Caki2 (cell line): ENCODE results near the gene PPP2R3A. TPM values are rescaled to one million over a fixed set of nuclear protein-coding genes. Genes with fewer than 3 reads are reported as not detected.
"Not testable (repeated sequence)": the region's sequence is repeated elsewhere in the genome, so short reads cannot be mapped to it uniquely, and the experiment has no call there.

Experiments used
- DNase-seq: peaks from one replicate; pipeline ENCODE4 v3.0.0-alpha.2; 2015; ENCODE audit warnings: low read depth
- in situ Hi-C: cut with HindIII; loops from 2 replicates; pipeline ENCODE4 v1.10.0; 2016; ENCODE audit warnings: low sequenced_read_pairs, low pct_unique_long_range_greater_than_20kb, mixed read lengths
- total RNA-seq: library from RNA; depleted of rRNA; stranded (reverse); fragments of >200 nt; shearing (Covaris generic); gene quantifications from 2 replicates; pipeline ENCODE4 v1.2.3, GENCODE V29; 2014; ENCODE audit warnings: low replicate concordance

Gene PPP2R3A
- total RNA-seq, 1 experiment from 2014 or later = 4.0 TPM

DNA sequence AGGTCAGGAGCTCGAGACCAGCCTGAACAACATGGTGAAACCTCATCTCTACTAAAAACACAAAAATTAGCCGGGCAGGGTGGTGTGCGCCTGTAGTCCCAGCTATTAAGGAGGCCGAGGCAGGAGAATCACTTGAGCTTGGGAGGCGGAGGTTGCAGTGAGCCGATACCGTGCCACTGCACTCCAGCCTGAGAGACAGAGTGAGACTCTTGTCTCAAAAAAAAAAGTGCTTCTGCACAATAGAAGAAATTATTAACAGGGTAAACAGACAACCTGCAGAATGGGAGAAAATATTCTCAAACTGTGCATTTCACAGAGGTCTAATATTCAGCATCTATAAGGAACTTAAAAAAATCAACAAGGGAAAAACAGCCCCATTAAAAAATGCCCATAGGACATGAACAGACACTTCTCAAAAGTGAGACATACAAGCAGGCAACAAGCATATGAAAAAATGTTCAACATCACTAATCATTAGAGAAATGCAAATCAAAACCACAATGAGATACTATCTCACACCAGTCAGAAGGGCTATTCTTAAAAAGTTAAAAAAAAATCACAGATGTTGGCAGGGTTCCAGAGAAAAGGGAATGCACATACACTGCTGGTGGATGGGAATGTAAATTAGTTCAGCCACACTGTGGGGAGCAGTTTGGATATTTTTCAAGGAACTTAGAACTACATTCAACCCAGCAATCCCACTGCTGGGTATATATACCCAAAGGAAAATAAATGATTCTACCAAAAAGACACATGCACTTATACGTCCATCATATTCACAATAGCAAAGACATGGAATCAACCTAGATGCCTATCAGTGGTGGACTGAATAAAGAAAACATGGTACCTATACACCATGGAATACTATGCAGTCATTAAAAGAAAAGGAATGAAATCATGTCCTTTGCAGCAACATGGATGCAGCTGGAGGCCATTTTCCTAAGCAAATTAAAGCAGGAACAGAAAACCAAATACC is 155.1 kb downstream of the PPP2R3A start:
- in situ Hi-C loops = no loop called here
- peak; percentile 49 for DNase-seq

DNA sequence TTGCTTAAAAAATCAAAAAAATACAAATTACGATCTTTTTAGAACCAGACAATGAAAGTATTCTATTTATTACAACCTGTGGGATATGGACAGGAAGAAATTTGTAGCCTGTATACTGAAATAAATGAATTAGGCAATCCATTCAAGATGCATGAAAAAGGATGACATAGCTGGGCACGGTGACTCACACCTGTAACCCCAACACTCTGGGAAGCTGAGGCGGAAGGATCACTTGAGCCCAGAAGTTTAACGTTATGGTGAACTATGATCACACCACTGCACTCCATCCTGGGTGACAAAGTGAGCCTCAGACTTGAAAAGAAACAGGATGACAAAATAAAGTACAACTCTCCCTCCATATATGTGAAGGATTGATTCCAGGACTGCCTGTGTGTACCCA is 156.5 kb downstream of the PPP2R3A start:
- no peak for DNase-seq
- in situ Hi-C loops = no loop called here

DNA sequence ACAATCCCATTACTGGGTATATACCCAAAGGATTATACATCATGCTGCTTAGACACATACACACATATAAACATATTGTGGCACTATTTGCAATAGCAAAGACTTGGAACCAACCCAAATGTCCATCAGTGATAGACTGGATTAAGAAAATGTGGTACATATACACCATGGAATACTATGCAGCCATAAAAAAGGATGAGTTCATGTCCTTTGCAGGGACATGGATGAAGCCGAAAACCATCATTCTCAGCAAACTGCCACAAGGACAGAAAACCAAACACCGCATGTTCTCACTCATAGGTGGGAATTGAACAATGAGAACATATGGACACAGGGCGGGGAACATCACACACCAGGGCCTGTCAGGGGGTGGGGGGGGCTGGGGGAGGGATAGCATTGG is 166.1 kb downstream of the PPP2R3A start:
- DNase-seq, in situ Hi-C loops: not testable (repeated sequence)

DNA sequence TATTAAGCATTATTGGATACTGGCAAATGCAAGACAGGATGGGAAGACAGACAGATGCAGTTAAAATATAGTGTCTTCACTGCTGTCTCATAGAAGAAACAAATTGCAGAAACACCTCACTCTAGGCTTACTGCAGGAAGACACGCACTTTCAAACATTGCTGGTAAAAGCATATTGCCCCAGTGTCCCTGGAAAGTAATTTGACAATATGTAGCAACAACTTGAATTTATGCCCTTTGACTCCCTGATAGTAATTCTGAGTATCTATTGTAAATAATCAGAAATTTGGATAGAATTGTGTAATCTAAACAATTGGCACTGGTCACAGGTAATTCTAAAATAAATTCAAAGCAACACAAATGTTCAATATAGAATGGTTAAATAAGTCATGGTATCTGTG is 168.6 kb downstream of the PPP2R3A start:
- DNase-seq = no peak
- in situ Hi-C loops = no loop called here

DNA sequence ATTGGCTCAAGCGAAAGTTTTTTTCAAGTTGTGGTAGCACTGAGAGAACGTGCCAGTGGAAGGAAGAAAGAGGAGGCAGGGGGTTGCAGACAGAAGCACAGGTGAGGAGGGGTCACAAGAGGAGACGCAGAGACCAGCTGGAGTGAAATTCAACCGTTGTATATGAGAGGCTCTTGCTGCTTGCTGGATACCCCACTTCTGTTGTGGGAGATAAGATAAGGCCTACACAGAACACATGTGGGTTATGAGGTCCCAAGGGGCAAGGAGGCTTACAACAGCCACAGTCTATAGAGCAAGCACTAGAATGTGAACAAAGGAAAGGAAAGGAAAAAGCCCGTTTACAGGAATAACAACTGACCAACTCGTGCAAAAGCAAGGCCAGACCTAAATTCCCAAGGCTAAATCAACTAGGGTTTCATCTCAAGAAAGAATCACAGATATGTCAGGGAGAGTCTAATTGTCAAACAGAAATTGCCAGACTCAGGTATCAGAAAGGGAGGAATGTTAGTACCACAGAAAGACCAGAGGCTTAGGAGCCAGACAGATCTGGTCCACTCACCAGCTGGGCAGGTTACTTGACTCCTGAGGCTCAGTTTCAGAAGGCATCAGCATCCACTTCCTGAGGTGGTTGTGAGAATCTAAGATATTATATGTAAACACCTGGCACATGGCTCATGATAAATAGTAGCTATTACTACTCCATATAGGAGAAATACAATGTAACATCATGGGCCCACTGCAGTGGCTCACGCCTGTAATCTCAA is 169.7 kb downstream of the PPP2R3A start:
- no peak for DNase-seq
- in situ Hi-C loops = no loop called here

DNA sequence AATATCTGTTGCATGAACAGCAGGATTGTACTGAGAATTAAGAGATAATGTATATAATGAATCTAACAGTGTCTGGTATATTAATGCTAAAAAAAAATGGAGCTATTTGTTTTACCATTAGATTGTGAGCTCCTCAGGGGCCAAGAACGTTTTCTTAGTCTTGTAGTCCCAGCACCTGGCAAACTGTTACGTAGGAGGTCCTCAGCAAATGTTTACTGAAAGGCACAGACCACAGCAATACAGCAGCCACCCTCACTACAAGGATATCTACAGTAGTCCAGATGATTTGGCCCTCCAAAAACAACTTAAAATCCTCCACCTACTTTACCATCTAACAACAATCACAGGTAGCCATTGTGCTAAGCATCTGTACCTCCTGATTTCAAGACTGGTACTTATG is 170.9 kb downstream of the PPP2R3A start:
- in situ Hi-C loops = no loop called here
- no peak for DNase-seq

DNA sequence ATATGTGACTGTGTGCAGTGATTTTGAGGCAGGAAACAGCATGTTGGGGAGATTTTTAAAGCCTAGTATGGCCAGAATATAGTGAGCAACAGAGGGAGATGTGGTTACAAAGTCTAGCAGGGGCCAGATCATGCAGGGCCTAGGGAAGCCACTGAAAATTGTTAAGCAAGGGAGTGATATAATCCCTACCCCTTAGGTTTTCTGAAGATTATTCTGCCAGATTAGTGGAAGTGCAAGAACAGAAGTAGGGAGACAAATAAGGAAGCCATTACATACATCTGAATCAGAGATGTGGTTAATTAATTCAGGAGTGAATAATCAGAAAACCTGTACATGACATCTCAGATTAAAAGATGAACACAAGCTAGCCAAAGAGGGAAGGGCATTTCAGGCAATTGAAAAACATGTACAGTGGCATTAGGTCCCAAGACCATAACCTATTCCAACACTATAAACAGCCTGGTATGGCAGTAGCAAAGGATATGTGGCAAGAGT is 175.8 kb downstream of the PPP2R3A start:
- in situ Hi-C loops = no loop called here
- no peak for DNase-seq

DNA sequence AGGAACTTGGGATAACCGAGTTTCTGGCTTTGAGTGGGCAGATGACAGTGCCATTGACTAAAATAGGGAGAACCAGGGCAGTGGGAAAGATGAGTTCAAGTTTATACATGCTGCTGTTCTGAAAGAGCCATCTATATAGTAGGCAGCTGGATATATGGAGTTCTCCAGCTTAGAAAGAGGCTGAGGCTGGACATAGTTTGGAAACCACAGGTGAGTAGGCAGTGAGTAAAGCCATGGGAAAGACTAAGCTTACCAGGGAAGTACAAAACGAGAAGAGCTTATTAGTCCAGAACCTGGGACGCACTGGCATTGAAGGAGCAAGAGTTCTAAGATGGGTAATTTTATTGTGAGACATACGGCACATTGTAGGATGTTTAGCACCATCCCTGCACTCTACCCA is 176.4 kb downstream of the PPP2R3A start:
- in situ Hi-C loops = no loop called here

DNA sequence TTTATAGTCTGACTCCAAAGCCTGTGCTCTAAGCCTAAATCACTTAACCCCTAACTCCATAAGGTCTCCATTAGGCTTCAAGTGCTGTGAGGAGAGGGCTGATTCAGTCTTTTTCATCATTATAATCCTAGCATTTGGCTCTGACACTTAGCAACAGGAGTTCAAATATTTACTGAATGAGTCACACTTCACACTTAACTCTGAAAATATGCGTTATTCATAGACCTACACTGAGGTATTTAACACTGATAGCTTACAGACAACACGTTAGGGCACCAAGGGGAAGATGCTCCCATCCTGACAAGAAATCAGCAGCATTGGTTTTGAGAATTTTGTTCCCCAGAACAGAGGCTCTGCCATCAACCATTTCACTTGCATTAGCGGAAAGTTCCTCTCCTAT is 177.1 kb downstream of the PPP2R3A start:
- peak; percentile 79 for DNase-seq

More for the DNA sequence above, 176.4 kb downstream of the PPP2R3A start:
- no peak for DNase-seq

DNA sequence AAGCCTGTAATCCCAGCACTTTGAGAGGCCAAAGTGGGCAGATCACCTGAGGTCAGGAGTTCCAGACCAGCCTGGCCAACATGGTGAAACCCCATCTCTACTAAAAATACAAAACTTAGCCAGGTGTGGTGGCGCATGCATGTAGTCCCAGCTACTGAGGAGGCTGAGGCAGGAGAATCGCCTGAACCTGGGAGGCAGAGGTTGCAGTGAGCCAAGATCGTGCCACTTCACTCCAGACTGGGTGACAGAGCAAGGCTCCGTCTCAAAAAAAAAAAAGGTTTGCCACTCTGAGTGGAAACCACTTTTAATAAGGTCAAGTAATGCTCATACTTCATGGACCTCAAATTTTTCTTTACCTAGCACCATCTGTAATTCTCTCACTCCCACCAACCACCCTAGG is 178.9 kb downstream of the PPP2R3A start:
- in situ Hi-C loops, DNase-seq: not testable (repeated sequence)

More for the DNA sequence above, 177.1 kb downstream of the PPP2R3A start:
- in situ Hi-C loops = no loop called here

DNA sequence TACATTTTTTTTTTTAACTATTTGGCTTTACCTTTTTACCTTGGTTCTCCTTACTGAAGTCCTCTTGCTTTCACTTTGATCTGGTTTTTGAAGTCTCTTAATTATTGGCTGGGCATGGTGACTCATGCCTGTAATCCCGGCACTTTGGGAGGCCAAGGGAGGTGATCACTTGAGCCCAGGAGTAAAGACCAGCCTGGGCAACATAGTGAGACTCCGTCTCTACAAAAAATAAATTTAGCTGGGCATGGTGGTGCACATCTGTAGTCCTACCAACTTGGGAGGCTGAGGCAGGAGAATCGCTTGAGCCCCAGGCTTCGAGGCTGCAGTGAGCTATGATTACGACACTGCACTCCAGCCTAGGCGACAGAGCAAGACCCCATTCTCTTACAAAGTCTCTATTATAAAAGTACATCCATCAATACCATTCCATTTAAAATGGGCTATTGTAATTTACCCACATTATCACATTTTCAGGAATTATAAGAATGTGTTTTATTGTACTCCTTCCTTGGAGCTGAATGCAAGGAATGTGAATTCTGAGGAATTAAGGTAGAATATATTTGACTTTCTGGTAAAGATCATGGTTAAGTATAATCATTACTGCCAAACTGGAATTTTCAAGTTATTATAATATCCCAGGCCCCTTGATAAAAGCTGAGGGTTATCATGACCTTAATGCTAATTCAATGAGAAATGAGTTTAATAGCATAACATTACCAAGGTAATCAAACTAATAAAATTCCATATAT is 181.6 kb downstream of the PPP2R3A start:
- in situ Hi-C loops = no loop called here
- DNase-seq = no peak

DNA sequence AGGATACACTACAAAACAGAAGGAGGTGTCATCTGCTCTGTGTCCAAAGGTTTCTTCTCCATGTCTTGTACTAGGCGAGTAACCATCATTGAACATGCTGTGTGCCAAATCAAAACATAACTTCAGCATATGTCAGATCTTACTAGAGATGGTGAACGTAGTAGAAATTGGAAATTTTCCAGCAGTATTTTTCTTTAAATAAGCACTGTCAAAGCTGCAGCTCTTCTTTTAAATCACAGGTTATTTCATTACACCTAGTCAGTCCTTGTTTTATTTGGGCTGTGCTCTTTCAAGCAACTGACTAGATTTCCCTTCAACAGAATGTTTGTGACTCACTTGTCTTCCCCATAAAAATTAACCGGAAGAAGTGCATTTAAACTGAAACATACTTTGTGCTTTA is 184.1 kb downstream of the PPP2R3A start:
- in situ Hi-C loops = no loop called here
- DNase-seq = no peak

DNA sequence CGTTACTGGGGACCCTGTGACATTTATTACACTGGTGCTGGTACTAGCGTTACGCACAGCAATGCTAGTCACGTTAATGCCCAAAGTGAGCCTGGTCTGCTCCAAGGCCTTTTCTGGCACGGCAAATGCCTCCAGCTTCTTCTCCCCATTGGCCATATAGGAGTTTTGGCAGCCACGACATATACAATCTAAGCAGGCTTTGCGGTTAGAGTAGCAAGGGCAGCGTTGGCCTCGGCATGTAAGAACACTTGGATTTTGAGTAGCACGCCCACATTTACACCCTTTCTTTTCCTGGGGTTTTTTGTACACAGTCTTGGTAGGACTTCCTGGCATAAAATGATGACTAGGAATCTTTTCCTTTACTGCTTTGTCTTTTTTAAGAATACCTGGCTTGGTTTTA is 185.7 kb downstream of the PPP2R3A start:
- no peak for DNase-seq
- in situ Hi-C loops = no loop called here

DNA sequence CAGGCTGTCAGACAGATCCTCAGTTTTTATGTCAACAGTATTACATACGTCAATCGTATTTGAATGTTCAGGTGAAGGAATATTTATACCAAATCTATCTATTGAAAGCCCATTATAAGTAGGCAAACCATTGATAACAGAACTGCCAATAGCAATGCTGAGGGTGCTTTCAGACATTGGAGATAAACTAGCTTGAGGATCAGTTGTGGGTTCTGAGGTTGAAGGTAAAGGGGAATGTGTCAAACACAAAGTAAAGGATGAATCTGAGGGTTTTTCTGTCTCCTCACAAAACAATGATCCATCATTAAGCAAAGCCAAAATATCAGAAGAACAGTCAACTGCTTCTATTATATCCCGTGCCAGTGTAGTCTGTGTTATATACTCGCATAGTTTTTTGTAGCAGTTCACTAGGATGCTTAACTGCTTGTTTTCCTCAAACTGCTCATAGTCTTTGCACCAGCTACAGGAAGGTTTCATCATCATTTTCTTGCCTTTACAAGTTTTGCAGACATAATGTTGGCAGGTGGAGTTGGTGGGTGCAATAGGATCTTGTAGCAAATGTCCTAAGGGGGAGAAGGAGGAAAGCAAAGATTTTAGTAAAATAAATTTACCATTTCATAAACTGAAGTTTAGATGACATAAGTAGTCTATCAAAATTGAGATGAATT is 186.8 kb downstream of the PPP2R3A start:
- no peak for DNase-seq
- in situ Hi-C loops = no loop called here

DNA sequence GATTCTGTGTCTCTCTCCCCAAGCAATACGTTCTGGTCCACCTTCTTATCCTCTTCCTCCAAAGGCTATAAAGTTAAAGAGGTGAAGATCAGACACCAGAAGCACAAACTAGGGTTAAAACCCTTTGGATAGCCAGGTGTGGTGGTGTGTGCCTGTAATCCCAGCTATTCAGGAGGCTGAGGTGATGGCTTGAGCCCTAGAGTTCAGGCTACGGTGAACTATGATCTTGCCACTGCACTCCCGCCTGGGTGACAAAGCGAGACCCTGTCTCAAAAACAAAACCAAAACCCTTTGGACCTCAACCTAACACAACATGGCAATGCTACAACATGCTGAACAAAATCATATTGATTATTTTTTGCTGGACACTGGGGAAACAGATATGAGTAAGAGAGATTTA is 187.4 kb downstream of the PPP2R3A start:
- in situ Hi-C loops = no loop called here
- DNase-seq = no peak

DNA sequence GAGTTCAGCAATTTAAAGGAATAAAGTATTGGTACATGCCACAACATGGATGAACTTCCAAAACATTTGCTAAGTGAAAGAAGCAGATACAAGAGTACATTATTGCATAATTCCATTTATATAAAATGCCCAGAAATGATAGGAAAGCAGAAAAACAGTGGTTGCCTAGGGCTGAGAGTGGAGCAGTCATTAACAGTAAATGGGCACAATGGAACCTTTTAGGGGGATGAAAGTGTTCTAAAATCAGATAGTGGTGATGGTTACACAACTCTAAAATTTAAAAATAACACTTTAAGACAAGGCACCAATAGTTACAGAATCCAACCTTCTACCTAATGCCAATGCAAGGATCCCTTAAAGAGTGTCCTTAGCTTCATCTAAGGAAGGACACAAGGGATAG is 196.0 kb downstream of the PPP2R3A start:
- DNase-seq = no peak
- in situ Hi-C loops = no loop called here

DNA sequence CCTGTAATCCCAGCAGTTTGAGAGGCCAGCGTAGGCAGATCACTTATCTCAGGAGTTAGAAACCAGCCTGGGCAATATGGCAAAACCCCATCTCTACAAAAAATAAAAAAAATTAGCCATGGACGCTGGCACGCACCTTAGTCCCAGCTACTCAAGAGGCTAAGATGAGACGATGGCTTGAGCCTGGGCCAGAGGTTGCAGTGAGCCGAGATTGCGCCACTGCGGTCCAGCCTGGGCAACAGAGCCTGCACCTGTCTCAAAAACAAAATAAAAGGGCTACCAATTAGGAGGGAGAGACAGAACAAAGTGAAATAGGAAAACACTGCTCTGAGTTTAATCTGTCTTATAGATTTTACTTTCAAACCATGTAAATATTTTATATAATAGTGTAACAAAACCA is 196.8 kb downstream of the PPP2R3A start:
- DNase-seq = no peak
- in situ Hi-C loops = no loop called here

DNA sequence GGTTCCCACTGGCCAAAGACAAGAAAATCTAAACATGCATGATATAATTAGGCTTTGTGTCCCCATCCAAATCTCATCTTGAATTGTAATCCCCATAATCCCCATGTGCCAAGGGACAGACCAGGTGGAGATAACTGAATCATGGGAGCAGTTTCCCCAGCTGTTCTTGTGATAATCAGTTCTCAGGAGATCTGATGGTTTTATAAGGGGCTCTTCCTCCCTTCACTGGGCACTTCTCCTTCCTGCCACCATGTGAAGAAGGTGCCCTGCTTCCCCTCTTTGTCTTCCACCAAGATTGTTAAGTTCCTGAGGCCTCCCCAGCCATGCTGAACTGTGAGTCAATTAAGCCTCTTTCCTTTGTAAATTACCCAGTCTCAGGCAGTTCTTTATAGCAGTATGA is 198.1 kb downstream of the PPP2R3A start:
- DNase-seq = not testable (repeated sequence)

More for the DNA sequence above, 198.1 kb downstream of the PPP2R3A start:
- in situ Hi-C loops = not testable (repeated sequence)
